GM11168 (cell line): ENCODE measurements around the gene SEMA3G.

Source experiments
- in situ Hi-C: fragments of 300-500 bp; cut with MboI; formaldehyde crosslinking; loops from one replicate; pipeline ENCODE4 v1.12.0; 2022; ENCODE audit warnings: low sequenced_read_pairs; ENCODE audit not compliant: unreplicated experiment

Gene SEMA3G

GRCh38 chr3:52428151-52429005 is 16.5 kb downstream of the SEMA3G start:
- in situ Hi-C loops, result no loop called here

GRCh38 chr3:52423173-52423572 is 21.7 kb downstream of the SEMA3G start:
- in situ Hi-C loops, result no loop called here

GRCh38 chr3:52422669-52423068 is 22.2 kb downstream of the SEMA3G start:
- in situ Hi-C loops, result no loop called here

GRCh38 chr3:52420388-52420787 is 24.5 kb downstream of the SEMA3G start:
- in situ Hi-C loops, result no loop called here

GRCh38 chr3:52415800-52416199 is 29.1 kb downstream of the SEMA3G start:
- in situ Hi-C loops, result no loop called here

- in situ Hi-C loops, result no loop called here
Measured at GRCh38 chr3:52408466-52408865, 36.4 kb downstream of the SEMA3G start.

- in situ Hi-C loops, result no loop called here
Measured at GRCh38 chr3:52407779-52408178, 37.1 kb downstream of the SEMA3G start.

GRCh38 chr3:52406791-52407510 is 38.0 kb downstream of the SEMA3G start:
- in situ Hi-C loops, result no loop called here

GRCh38 chr3:52406231-52406661 is 38.7 kb downstream of the SEMA3G start:
- in situ Hi-C loops, result no loop called here

- in situ Hi-C loops, result no loop called here
Measured at GRCh38 chr3:52405601-52406110, 39.2 kb downstream of the SEMA3G start.

- in situ Hi-C loops, result no loop called here
Measured at GRCh38 chr3:52405066-52405465, 39.8 kb downstream of the SEMA3G start.

GRCh38 chr3:52404391-52404790 is 40.5 kb downstream of the SEMA3G start:
- in situ Hi-C loops, result no loop called here

- in situ Hi-C loops, result no loop called here
Measured at GRCh38 chr3:52403955-52404354, 40.9 kb downstream of the SEMA3G start.

- in situ Hi-C loops, result no loop called here
Measured at GRCh38 chr3:52403271-52403841, 41.5 kb downstream of the SEMA3G start.

- in situ Hi-C loops, result no loop called here
Measured at GRCh38 chr3:52402706-52403270, 42.1 kb downstream of the SEMA3G start.

GRCh38 chr3:52402101-52402521 is 42.8 kb downstream of the SEMA3G start:
- in situ Hi-C loops, result no loop called here

GRCh38 chr3:52401551-52401950 is 43.4 kb downstream of the SEMA3G start:
- in situ Hi-C loops, result no loop called here

- in situ Hi-C loops, result no loop called here
Measured at GRCh38 chr3:52401021-52401420, 43.9 kb downstream of the SEMA3G start.

- in situ Hi-C loops, result no loop called here
Measured at GRCh38 chr3:52400275-52400793, 44.6 kb downstream of the SEMA3G start.

- in situ Hi-C loops, result no loop called here
Measured at GRCh38 chr3:52399593-52399992, 45.3 kb downstream of the SEMA3G start.
